Head of caudate nucleus (tissue), 42 donors: ENCODE measurements around the gene OR1J4.
"Not testable (repeated sequence)": the region's sequence is repeated elsewhere in the genome, so short reads cannot be mapped to it uniquely, and the experiment has no call there.

Source experiments
- DNase-seq, 42 donors: peaks; one replicate each; pipeline versions ENCODE4 v3.0.0 to v3.0.0-alpha.2; 2020 to 2021; ENCODE audit warnings: mixed read lengths in 7 of 42
- intact Hi-C: fragments of 100-400 bp; cut with DNase I; formaldehyde crosslinking; loops from one replicate; pipeline ENCODE4 v1.15.0; 2022

Gene OR1J4, protein sequence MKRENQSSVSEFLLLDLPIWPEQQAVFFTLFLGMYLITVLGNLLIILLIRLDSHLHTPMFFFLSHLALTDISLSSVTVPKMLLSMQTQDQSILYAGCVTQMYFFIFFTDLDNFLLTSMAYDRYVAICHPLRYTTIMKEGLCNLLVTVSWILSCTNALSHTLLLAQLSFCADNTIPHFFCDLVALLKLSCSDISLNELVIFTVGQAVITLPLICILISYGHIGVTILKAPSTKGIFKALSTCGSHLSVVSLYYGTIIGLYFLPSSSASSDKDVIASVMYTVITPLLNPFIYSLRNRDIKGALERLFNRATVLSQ

DNA sequence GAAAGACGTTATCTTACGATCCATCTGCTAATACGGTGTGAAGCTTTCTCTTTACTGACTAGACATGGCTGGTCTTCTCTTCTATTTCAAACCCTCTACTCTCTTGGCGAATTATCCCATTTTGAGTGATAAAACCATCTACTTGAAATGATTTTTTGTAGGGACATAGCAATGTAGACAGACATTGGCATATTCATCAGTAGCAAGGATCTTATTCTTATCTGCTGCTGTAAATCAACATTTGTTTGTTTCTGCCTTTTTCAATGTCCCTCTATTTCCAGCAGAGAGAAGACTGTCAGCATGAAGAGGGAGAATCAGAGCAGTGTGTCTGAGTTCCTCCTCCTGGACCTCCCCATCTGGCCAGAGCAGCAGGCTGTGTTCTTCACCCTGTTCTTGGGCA lies at the start of gene OR1J4:
Gene OR1J4, plus strand, starts transcription at position 301 of the 400 bp plus-strand sequence. Its CDS starts 0 bp downstream, at position 301.
- no peak for DNase-seq
- intact Hi-C loops: no loop called here

DNA sequence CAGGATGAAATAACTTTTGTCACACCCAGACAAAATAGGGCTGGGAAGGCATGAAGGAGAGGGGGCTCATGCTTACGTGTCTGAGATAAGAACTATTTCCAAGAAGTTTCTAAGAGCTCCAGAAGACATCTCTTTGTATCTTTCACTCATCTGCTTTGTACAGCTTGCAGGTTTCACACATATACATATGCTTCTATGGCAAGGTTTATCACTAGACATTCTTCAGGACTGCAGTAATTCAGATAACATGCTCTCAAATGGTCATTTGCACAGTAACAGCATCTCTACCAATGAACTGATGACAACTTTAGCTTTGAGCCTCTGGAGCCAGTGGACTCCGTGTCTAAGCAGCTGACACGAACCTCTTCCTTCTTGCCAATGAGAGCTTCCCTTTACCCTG lies 44.4 kb upstream of the OR1J4 start:
- intact Hi-C loops: no loop called here
- no peak for DNase-seq

DNA sequence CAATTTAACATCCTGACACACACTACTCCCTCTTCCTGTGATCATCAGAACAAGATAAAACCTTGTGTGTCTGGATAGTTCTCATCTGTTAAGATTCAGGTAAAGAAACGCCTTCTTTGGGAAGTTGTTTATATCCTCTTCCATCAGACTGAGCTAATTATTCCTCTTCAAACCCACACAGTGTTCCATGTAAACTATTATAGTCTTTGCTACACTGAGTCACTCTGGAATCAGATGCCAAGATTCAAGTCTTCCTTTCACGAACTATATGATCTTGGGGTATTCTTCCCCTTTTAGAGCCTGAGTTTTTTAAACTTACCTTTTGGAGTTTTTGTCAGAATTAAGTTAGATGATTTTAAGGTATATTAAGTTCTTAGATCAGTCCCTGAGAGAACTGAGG lies 43.2 kb upstream of the OR1J4 start:
- intact Hi-C loops: no loop called here

DNA sequence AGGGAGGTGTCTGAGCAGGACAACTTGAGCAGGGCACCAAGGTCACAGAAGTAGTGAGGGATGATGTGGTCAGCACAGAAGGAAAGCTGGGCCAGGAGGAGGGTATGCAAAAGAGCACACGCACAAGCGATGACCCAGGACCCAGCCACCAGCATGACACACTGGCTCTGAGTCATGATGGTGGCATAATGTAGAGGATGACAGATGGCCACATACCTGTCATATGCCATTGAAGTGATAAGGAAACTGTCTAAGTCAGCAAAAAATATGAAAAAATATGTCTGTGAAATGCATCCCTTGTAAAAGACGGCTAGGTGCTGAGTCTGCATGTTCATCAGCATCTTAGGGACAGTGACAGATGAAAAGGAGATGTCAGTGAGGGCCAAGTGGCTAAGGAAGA lies 41.6 kb upstream of the OR1J4 start:
- intact Hi-C loops: no loop called here
- no peak for DNase-seq

More for the DNA sequence above, 43.2 kb upstream of the OR1J4 start:
- no peak for DNase-seq

DNA sequence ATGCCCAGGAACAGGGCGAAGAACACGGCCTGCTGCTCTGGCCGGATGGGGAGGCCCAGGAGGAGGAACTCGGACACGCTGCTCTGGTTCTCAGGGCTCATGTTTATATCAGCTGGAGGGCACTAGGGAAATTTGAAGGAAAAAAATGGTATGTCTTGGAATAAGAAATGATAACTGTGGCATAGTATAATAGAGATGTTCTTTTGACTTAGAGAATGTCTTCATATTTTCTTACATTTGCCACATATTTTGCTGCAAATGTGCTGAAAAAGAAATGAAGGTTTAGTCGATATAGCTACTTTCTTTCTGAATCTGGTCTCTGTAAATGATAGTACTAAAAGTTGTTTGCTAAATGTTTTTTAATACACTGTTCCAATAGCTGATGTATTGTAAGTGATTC lies 41.1 kb upstream of the OR1J4 start, which contains the start of gene OR1J1:
Gene OR1J1, minus strand, starts transcription at position 101 of the 400 bp plus-strand sequence. Its CDS starts 0 bp downstream, at position 101.
- no peak for DNase-seq
- intact Hi-C loops: no loop called here

DNA sequence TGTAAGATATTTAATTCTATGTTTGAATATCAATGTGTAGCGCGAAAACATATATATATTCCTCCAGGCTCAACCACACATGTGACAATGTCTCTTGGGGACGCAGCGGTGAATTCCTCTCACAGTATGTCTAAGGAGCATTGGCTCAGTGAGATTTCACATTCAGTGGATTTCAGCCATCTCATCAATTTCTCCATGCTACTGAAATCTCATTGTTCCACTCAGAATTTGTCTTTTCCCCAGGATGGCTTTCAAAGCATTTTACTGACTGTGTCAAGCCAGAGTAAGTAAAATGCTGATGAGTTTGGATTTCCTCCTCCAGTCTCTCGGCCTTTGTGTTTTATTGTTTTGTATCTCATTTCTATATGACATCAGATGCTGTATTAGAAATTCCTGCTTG lies 39.9 kb upstream of the OR1J4 start:
- DNase-seq: no peak
- intact Hi-C loops: no loop called here

DNA sequence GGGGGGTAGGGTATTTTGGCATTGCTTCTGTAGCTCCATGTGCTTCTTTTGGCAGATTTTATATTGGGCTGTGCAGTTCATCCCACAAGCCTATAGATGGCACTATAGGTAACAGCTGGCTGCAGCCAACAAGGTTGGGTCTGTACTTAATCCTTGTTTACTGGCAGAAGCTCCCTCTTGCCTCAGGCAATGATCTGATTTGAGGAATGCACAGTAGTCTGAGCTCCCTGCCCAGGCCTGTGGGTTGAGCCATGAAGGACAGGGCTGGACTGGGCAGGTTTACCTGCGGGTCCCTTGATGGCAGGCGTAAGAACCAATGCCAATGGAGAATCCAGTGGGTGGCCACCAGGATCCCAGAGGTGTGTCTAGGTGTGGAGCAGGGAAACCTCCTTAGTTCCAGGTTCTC lies 20.1 kb upstream of the OR1J4 start:
- intact Hi-C loops: no loop called here
- DNase-seq: peak in 6 of 42 donors; percentile 2 to 46 (median 7)

DNA sequence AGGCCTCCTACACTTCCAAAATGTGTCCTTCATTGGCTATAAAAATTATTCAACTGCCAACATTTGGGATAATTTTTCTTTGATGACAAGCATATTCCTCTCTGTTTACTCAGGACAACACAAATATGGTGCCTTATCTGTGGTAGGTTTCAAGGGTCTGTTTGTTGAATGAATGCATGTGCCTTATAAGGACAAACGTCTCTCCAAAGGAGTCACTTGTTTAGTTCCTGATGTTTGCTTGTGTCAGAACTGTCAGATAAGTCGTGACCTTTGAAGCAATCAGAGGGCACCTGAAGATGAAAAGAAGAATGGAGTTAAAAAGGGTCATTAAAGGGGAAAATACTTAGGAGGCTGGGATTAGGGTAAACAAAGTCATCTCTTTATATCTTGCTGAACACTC lies 12.0 kb upstream of the OR1J4 start:
- intact Hi-C loops: no loop called here
- no peak for DNase-seq

DNA sequence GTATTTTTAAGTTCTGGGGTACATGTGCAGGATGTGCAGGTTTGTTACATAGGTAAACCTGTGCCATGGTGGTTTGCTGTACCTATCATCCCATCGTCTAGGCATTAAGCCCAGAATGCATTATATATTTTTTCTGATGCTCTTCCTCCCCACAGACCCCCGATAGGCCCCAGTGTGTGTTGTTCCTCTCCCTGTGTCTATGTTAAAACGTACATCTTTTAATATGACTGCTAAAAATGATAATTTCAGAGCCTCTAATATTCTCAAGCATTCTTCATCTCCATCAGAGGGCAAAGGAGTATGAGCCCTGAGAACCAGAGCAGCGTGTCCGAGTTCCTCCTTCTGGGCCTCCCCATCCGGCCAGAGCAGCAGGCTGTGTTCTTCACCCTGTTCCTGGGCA lies 8.4 kb upstream of the OR1J4 start, which contains the start of gene OR1J2:
Gene OR1J2, plus strand, starts transcription at position 301 of the 400 bp plus-strand sequence. Its CDS starts 0 bp downstream, at position 301.
- intact Hi-C loops: no loop called here
- DNase-seq: no peak

DNA sequence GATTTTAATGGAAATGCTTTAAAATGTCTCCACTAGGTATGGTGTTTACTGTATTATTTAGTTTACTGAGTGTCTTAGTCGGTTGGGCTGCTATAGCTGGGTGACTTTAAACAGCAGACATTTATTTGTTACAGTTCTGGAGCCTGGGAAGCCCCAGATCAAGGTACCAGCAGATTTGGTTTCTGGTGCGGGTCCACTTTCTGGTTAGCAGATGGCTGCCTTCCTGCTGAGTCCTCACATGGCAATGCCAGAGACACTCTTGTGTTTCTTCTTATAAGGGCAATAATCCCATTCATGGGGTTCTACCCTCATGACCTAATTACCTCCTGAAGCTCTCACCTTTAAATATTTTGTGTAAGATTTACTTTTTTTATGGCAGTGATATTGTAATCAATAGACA lies 715 bp upstream of the OR1J4 start:
- no peak for DNase-seq

DNA sequence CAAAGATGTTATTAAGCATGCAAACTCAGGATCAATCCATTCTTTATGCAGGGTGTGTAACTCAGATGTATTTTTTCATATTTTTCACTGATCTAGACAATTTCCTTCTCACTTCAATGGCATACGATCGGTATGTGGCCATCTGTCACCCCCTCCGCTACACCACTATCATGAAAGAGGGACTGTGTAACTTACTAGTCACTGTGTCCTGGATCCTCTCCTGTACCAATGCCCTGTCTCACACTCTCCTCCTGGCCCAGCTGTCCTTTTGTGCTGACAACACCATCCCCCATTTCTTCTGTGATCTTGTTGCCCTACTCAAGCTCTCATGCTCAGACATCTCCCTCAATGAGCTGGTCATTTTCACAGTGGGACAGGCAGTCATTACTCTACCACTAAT lies 435 bp downstream of the OR1J4 start:
- intact Hi-C loops: no loop called here
- no peak for DNase-seq

More for the DNA sequence above, 715 bp upstream of the OR1J4 start:
- intact Hi-C loops: no loop called here

DNA sequence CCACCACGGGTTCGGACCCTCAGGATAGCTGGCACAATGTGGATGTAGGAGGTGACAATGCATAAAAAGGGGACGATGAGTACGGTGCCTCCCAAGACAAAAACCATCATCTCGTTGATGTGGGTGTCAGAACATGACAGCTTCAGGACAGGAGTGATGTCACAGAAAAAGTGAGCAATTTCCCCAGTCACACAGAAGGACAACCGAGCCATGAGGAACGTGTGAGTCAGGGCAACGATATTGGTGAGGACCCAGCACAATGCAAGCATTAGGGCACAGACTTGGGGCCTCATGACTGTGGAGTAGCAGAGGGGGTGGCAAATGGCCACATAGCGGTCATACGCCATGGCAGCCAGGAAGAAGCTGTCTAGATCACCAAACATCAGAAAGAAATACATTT lies 7.7 kb downstream of the OR1J4 start:
- DNase-seq: no peak
- intact Hi-C loops: no loop called here

DNA sequence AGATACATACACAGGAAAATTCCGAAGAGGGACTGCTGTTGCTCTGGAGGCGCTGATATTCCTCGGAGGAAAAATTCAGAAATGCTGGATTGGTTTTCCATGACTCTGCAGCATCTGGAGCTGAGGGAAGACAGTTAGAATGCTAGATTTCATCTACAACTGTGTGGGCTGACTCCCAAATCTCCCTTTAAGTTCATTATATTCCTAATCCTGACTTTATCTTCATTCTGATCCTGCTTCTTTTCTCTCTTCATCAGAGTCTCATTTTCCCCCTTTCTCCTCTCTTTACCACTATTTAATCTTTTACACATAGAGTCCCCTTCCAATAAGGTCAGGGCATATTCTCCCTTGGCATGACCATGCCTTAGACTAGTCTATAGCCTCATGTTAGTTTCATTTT lies 8.3 kb downstream of the OR1J4 start, which contains the start of gene OR1N1:
Gene OR1N1, minus strand, starts transcription at position 101 of the 400 bp plus-strand sequence. Its CDS starts 0 bp downstream, at position 101.
- no peak for DNase-seq
- intact Hi-C loops: no loop called here

DNA sequence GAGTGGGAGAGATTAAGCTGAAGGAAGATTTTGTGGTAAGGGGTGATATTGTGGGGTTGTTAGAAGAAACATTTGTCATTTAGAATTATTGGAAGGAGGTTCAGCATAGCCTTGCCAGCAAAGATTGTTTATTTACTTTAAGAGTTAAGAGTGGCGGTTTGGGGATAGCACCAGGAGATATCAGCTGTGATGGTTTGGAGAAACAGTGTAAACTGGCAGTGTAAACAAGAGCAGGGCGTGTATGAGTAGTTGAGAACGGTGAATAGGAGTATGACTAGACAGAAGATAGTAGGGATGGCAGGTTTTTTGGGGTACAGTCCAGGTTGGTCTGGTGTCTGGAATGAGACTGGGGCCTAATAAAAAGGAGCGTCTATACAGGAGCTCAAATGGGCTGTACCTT lies 12.2 kb downstream of the OR1J4 start:
- intact Hi-C loops: not testable (repeated sequence)

DNA sequence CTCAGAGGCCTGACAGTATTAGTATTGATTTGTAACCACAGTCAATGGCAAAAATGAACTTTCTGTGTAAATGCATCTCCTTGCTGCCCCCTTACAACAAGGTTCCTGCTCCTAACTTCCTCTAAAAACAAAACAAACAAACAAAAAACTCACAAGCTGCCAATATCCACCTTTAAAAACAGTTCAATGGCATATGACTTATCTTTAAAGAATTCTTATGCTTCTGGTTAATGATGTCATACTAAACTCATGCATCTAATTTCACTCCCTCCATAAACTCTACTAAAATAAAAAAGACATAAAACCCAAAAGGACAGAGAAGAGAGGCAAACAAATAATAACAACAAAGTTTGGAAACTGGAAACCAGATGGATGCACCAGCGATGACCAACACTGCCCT lies 17.2 kb downstream of the OR1J4 start:
- no peak for DNase-seq
- intact Hi-C loops: no loop called here

More for the DNA sequence above, 12.2 kb downstream of the OR1J4 start:
- DNase-seq: not testable (repeated sequence)

DNA sequence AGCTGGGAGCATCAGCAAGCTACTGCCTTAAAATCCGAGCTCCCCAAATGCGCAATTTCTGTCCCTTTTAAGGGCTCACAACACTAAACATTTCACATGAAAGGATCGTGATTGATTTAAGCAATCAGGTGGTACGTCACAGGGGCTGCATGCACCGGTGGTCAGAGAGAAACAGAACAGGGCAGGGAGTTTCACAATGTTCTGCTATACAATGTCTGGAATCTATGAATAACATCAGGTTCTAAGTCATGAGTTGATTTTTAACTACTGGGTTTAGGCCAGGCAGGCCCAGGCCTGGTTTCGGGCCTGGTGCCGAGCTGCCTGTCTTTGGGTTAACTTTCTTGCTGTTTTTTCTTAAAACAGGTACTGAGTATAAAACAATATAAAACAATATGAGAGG lies 18.1 kb downstream of the OR1J4 start:
- DNase-seq, intact Hi-C loops: not testable (repeated sequence)

DNA sequence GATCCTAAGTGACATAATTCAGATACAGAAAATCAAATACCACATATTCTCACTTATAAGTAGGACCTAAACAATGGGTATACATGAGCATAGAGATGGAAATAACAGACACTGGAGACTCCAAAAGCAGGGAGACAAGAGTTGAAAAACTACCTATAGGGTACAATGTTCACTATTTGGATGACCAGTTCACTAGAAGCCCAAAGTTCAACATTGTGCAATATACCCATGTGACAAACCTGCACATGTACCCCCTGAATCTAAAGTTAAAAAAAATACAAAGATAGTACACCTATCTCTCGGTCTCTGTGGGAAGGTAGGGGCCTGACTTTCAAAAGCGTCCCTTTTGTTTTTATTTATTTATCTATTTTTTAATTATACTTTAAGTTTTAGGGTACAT lies 19.8 kb downstream of the OR1J4 start:
- DNase-seq: no peak
- intact Hi-C loops: no loop called here

DNA sequence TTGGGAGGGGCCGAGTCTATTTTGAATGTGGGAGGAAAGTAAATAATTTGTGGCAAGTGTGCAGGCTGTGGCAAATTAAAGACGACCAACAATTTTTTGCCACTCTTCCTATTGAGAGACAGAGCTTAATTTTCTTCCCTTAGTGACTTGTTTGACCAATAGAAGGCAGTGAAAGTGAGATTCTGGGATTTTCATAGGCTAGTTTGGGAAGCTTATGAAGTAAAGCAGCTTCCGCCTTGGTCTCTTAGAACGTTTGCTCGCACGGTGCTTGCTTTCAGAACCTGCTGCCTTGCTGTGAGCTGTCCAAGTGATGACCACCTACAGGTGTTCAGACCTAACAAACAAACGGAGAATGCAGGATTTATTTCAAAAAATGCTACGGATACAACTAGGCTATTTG lies 27.3 kb downstream of the OR1J4 start:
- no peak for DNase-seq
- intact Hi-C loops: no loop called here

DNA sequence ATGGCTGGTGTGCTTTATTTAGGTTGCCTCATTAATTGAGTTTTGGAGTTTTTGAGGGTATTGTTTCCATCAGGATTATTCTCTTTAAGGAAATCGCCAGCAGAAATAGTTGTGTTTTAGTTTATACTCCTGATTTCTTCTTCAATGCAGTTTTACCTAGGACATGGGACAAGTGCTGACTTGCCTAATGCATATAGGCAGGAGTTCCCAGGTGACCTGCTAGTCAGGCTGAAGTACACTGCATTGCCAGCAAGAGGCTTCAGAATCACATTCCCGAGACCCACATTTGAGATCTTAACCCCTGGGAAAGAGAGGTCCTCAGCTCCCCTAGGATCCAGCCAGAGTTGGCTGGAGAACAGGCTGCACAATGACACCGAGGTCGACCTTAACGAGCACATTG lies 32.4 kb downstream of the OR1J4 start:
- intact Hi-C loops: no loop called here

DNA sequence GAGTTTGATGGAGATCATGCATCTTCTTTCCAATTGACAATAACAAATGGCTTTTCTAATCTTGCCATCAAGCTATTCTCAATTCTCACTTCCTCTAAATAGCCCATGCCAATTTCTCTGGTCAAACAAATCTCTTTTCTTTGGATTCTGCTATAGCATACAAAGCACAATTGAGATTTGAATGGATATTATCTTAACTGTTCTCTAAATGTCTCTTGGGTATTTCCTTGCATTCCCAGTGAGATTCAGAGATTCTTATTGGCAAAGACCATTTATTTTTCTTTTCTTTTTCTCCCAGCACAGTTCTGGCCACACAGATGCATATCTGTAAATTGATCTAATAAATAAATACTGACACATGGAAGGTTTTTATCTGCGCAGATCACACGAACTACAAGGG lies 33.9 kb downstream of the OR1J4 start, which contains the start of gene OR1N2:
Gene OR1N2, plus strand, starts transcription at position 301 of the 400 bp plus-strand sequence. CDS start 100 bp downstream, outside the sequence.
- intact Hi-C loops: no loop called here
- DNase-seq: no peak

More for the DNA sequence above, 32.4 kb downstream of the OR1J4 start:
- no peak for DNase-seq

DNA sequence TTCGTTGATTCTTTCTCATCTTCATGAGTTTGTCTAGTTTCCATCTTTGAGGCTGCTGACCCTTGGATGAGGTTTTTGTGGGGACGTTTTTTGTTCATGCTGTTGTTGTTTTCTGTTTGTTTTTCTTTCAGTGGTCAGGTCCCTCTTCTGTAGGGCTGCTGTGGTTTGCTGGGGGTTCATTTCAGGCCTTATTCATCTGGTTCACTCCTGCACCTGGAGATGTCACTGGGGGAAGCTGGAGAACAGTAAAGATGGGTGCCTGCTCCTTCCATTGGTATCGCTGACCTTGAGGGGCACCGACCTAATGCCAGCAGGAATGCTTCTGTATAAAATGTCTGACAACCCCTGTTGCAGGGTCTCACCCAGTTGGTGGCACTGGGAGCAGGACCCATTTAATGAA lies 42.5 kb downstream of the OR1J4 start:
- DNase-seq: no peak
- intact Hi-C loops: no loop called here
